Activated B cell treated with CpG ODN at 0.5 μM for 24 hours (primary cell): ENCODE data around the gene SCAMP1. TPM values are rescaled to one million over a fixed set of nuclear protein-coding genes. Genes with fewer than 3 reads are reported as not detected.

Source experiments
- ATAC-seq: fragments of 200-7000 bp; cut with Tn5 transposase; one replicate; pipeline ENCODE4 v1.10.0; 2021; ENCODE audit warnings: low read depth, mild to moderate bottlenecking, moderate library complexity
- CTCF ChIA-PET: fragments of 350-600 bp; sonication (Branson Sonifier 250); formaldehyde crosslinking; loops from one replicate; lab custom pipeline; 2021; ENCODE audit warnings: antibody characterized with exemption; lab: Charles Lee
- POLR2A ChIA-PET: fragments of 350-600 bp; sonication (Branson Sonifier 250); formaldehyde crosslinking; loops from one replicate; lab custom pipeline; 2021; ENCODE audit warnings: antibody characterized with exemption; lab: Charles Lee
- DNase-seq: peaks from one replicate; pipeline ENCODE4 v3.0.0; 2022
- H3K27ac Mint-ChIP-seq: one replicate; pipeline ENCODE4 v1.8.0; 2020; ENCODE audit warnings: mixed read lengths
- H3K27me3 Mint-ChIP-seq: one replicate; pipeline ENCODE4 v1.8.0; 2021; ENCODE audit warnings: mixed read lengths
- H3K36me3 Mint-ChIP-seq: one replicate; pipeline ENCODE4 v1.8.0; 2021; ENCODE audit warnings: low read depth, mixed read lengths
- H3K4me1 Mint-ChIP-seq: one replicate; pipeline ENCODE4 v1.8.0; 2021; ENCODE audit warnings: mixed read lengths
- H3K4me3 Mint-ChIP-seq: one replicate; pipeline ENCODE4 v1.8.0; 2020; ENCODE audit warnings: mild to moderate bottlenecking, mixed read lengths
- H3K9me3 Mint-ChIP-seq: one replicate; pipeline ENCODE4 v1.8.0; 2020; ENCODE audit warnings: mixed read lengths
- CTCF ChIP-seq: fragments of 200-600 bp; IDR thresholded peaks from one replicate; pipeline ENCODE4 v1.8.0; 2022; ENCODE audit warnings: antibody characterized with exemption, mild to moderate bottlenecking
- intact Hi-C: fragments of 100-400 bp; cut with micrococcal nuclease; formaldehyde crosslinking; loops from one replicate; pipeline ENCODE4 v1.15.1; 2024
- total RNA-seq: library from RNA; stranded (reverse); gene quantifications from 2 replicates; pipeline ENCODE4 v1.2.3, GENCODE V29; 2022

Gene SCAMP1
- 8.5 and 9.6 TPM in 2 replicates for total RNA-seq

GRCh38 chr5:78359831-78360673 lies at the start of gene SCAMP1:
SCAMP1 (plus strand) TSS chr5:78360617; CDS start chr5:78360672, 55 bp downstream.
- ChIA-PET CTCF (interaction anchor here (0.7 to 2.0 kb wide), 6 partner anchors 59 to 773 kb away, joined by 3 to 27 read pairs (median 4); partner anchors contain the start of gene AP3B1), POLR2A (interaction anchor here (0.8 to 5.5 kb wide), 11 partner anchors 12 to 1621 kb away, joined by 3 to 167 read pairs (median 4); partner anchors contain the start of genes AGGF1, AP3B1 and ARSB)
- Mint-ChIP-seq H3K27me3 (no peaks in the 10 kb centered on the region), H3K9me3 (no peaks in the 10 kb centered on the region), H3K27ac (peak within 1 kb of the TSS; percentile 96), H3K36me3 (peaks cover 5% of the 10 kb centered on the region), H3K4me3 (peak within 1 kb of the TSS; percentile 95), H3K4me1 (peaks cover 33% of the 10 kb centered on the region)
- no peak for TF ChIP-seq CTCF
- DNase-seq (peak; percentile 99), ATAC-seq (peak; percentile 87)
- intact Hi-C loops: loop anchor here (1.0 to 5.0 kb wide), 8 partner anchors 66 to 1154 kb away; partner anchors contain the start of genes AP3B1, HOMER1, TBCA and WDR41

GRCh38 chr5:78317515-78317914 lies 42.9 kb upstream of the SCAMP1 start:
- POLR2A ChIA-PET: no interaction called here
- no peak for DNase-seq

GRCh38 chr5:78318337-78318736 lies 42.1 kb upstream of the SCAMP1 start:
- Mint-ChIP-seq H3K4me1 (no peaks in the 10 kb centered on the region), H3K4me3 (no peak overlapping the region), H3K27me3 (peaks cover 3% of the 10 kb centered on the region), H3K36me3 (no peaks in the 10 kb centered on the region), H3K27ac (no peak overlapping the region), H3K9me3 (no peaks in the 10 kb centered on the region)
- ChIA-PET POLR2A (no interaction called here), CTCF (no interaction called here)
- TF ChIP-seq CTCF: no peak
- ATAC-seq (no peak), DNase-seq (no peak)
- intact Hi-C loops: loop anchor here (1.0 kb wide), 1 partner anchor 25 kb away; no protein-coding TSS in a partner anchor

More at GRCh38 chr5:78317515-78317914, 42.9 kb upstream of the SCAMP1 start:
- Mint-ChIP-seq H3K4me1 (no peaks in the 10 kb centered on the region), H3K27me3 (peaks cover 7% of the 10 kb centered on the region), H3K27ac (no peak overlapping the region), H3K4me3 (no peak overlapping the region), H3K36me3 (no peaks in the 10 kb centered on the region), H3K9me3 (no peaks in the 10 kb centered on the region)
- intact Hi-C loops: no loop called here
- no peak for TF ChIP-seq CTCF
- CTCF ChIA-PET: no interaction called here
- ATAC-seq: no peak

GRCh38 chr5:78320401-78320800 lies 40.0 kb upstream of the SCAMP1 start:
- Mint-ChIP-seq H3K27me3 (no peaks in the 10 kb centered on the region), H3K36me3 (no peaks in the 10 kb centered on the region), H3K27ac (no peak overlapping the region), H3K9me3 (no peaks in the 10 kb centered on the region), H3K4me1 (no peaks in the 10 kb centered on the region), H3K4me3 (no peak overlapping the region)
- ATAC-seq (no peak), DNase-seq (no peak)
- intact Hi-C loops: loop anchor here (1.0 to 5.0 kb wide), 3 partner anchors 147 to 812 kb away; no protein-coding TSS in a partner anchor
- no peak for TF ChIP-seq CTCF
- ChIA-PET CTCF (interaction anchor here (1.4 kb wide), 1 partner anchor 147 kb away, joined by 4 read pairs; no protein-coding TSS in a partner anchor), POLR2A (no interaction called here)

GRCh38 chr5:78323241-78323640 lies 37.2 kb upstream of the SCAMP1 start:
- no peak for TF ChIP-seq CTCF
- CTCF ChIA-PET: interaction anchor here (0.7 kb wide), 1 partner anchor 145 kb away, joined by 3 read pairs; no protein-coding TSS in a partner anchor
- DNase-seq (no peak), ATAC-seq (no peak)
- Mint-ChIP-seq H3K9me3 (no peaks in the 10 kb centered on the region), H3K4me3 (no peak overlapping the region), H3K36me3 (no peaks in the 10 kb centered on the region), H3K27me3 (no peaks in the 10 kb centered on the region), H3K27ac (no peak overlapping the region), H3K4me1 (no peaks in the 10 kb centered on the region)
- POLR2A ChIA-PET: no interaction called here
- intact Hi-C loops: loop anchor here (5.0 kb wide), 1 partner anchor 809 kb away; no protein-coding TSS in a partner anchor
